Muscle of arm (tissue), 12 donors: Measurements from ENCODE around the gene TMEM14A. TPM values are rescaled to one million over a fixed set of nuclear protein-coding genes. Genes with fewer than 3 reads are reported as not detected.
"Not testable (repeated sequence)": the region's sequence is repeated elsewhere in the genome, so short reads cannot be mapped to it uniquely, and the experiment has no call there.

Source experiments
- DNase-seq: peaks from one replicate; pipeline ENCODE4 v3.0.0-alpha.2; 2013
- polyA plus RNA-seq, 12 donors: library from polyadenylated mRNA; unstranded; fragments of 120-200 nt; gene quantifications; one replicate each; pipeline ENCODE4 v1.2.1, GENCODE V29; 2013; ENCODE audit not compliant: insufficient read length in 12 of 12

The TMEM14A gene
- polyA plus RNA-seq, 12 donors: 11.4 to 32.2 (median 18.8) TPM; not detected in 1

DNA sequence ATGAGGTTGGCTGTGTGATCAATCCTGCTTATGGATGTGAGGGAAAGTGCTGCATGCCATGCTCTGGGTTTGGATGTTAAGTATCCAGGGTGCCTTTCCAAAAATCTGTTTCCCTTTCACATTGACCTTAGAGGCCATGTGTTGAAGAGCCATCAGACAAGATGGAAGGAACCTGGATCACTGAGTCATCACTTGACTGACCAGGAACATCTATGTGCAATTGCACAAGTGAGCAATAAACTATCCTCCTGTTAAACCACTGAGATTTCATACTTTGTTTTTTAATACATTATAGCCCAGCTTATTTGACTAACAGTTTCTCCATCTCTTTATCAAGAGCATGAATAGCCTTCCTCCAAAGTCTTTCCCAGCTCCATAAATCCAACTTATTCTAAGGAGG lies 17.8 kb upstream of the TMEM14A start:
- no peak for DNase-seq

DNA sequence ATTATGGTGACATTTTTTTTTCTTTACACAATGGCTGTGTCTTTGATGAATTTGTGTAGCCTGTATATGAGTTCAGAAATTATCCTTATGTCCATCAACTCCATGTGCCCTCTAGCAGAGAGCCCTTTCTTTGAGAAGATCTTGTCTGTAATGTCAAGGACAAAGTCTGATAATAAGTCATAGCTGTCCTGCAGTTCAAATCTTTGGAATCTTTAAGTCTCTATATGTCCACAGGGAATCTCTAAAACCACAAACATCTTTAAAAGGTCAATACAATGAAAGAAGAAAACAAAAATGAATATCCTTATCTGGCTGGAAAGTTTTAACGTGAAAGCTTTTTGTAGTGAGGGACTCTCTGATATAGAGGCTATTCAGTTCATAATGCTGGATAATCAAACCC lies 16.9 kb upstream of the TMEM14A start:
- DNase-seq: no peak

DNA sequence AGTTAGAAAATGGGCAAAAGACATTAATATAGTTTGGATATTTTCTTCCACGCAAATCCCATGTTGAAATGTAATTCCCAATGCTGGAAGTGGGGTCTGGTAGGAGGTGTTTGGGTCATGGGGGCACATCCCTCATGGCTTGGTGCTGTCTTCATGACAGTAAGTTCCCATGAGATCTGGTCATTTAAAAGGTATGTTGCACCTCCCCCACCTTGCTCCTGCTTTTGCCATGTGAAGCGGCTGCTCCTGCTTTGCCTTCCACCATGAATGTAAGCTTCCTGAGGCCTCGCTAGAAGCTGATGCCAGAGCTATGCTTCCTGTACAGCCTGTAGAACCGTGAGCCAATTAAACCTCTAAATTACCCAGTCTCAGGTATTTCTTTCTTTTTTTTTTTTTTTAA lies 16.3 kb upstream of the TMEM14A start:
- no peak for DNase-seq

DNA sequence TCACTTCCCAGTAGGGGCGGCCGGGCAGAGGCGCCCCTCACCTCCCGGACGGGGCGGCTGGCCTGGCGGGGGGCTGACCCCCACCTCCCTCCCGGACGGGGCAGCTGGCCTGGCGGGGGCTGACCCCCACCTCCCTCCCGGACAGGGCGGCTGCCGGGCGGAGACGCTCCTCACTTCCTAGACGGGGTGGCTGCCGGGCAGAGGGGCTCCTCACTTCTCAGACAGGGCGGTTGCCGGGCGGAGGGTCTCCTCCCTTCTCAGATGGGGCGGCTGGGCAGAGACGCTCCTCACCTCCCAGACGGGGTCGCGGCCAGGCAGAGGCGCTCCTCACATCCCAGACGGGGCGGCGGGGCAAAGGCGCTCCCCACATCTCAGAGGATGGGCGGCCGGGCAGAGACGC lies 15.0 kb upstream of the TMEM14A start:
- DNase-seq: not testable (repeated sequence)

DNA sequence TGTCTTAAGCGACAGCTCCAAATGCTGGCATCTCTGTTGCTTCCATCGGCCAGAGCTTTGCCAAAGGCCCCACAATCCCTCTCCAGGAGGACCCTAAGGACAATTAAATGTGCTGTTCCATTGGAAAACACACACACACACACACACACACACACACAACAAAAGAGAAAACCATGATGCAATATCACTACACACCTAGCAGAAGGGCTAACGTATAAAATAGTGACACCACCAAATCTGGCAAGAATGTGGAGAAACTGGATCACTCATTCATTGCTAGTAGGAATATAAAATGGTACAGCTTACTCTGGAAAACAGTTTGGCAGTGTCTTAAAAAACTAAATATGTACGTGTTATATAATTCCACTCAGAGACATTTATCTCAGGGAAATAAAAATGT lies 13.0 kb upstream of the TMEM14A start:
- DNase-seq: no peak

DNA sequence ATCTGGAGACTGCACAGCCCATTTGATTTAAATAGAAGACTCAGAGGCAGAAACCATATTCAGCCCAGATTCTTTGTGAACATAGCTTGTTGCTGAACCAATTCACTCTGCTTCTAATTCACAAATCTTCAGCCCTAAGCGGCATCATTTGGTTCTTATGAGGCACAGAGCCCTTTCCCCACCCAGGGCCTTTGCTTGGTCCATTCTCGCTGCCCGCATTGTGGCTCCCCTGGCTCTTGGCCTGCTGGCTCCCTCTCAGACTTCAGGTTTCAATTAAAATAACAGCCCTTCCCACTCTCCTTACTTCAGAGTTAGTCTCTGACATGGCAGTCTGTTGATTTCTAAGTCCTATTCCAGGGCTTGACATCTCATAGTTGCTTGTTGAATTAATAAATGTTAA lies 9.4 kb upstream of the TMEM14A start:
- no peak for DNase-seq

DNA sequence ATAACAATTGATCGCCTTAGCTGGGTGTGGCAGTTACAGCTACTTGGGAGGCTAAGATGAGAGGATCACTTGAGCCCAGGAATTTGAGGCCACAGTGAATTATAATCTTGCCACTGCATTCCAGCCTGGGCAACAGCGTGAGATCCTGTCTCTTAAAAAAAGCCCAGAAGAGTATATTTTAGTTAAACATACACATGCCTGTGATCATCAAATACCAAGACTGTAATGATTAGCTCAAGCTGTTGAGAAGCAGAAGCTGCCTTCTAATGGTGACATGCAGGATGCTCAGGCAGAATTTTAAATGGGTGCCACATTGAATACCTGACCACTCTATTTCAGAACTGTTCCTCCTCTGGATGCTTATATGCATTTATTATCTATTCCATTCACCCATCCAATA lies 8.9 kb upstream of the TMEM14A start:
- no peak for DNase-seq

DNA sequence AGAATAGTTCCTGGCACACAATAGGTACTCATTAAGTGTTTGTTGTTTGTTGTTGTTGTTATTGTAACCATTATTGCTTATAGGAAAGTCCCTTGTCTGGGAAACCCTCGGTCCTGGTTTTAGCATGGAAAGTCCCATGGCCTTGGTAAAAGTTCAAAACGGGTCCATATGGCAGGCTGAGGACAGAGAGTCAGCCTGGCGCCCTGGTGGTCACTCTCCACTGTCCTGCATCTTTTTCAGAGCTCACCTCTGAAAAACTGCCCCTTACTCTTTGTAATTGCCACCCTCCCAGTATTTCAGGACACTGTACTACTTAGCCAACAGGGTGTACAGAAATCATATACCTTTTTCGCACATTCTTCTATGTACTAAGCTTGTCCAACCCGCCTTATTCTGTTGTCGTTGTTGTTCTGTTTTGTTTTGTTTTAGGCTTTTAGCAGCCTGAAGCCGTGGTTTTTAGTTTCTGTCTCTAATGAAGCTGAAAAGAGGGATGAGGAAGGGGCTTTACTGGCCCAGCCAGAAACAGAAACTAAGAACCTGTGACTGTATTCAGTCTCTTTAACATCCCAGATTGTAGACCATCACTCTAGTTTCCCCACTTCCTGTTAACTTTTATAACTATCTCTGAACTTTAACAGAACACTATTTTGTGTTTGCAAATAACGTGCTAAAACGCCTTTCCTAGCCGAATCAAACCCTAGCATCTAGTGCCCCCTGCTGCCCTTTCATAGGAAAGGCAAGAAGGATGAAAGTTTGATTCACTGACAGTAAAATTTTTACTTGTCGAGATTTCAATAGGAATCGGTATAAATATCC lies 7.6 kb upstream of the TMEM14A start:
- peak; percentile 87 for DNase-seq

DNA sequence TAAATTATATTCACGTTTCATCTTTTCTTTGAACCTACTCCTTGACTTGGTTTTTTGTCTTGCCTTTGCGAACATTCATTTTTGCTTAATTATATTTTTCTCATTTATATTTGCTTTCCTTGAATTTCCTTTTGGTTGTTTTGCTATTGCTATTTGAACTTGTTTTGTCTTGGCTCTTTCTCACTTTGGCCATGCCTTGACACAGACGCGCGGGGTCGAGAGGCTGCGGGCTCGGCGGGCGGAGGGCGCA lies 7.1 kb upstream of the TMEM14A start:
- no peak for DNase-seq

DNA sequence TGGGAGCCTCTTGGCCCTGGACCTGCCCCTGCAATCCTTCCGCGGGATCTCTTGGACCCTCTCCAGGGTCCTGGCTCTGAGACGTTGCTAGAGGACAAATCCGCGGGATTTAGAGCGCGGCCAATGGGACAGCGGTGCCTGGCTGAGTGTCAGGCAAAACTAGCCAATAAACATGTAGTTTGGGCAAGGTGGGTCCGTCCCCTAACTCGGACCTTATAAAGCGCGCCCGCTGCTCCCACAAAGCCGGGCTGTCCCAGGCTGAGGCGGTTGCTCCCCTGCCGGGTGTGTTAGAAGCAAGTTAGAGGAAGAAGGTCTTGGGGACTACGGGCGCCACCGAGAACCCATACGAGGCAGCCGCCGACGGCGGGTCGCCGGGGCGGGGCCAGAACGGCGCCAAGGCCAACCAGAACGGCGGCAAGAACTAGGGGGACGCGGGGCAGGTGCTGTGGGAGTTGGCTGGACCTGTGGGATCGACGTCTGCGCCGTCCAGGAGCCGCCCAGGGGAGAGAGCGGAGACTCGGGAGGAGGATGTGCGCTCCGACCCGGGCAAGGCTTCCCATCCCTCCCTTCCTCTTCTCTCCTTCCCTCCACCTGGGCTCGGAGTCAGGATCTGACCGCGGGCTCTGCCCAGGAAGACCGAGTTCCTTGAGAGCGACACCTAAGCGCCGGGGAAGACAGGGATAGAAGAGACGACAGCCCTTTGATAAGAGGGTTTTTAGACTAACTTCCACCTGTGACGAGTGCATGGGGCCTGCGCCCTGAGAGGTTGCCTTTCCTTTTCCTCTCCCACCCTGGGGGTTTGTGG lies 6.5 kb upstream of the TMEM14A start:
- peak; percentile 93 for DNase-seq

DNA sequence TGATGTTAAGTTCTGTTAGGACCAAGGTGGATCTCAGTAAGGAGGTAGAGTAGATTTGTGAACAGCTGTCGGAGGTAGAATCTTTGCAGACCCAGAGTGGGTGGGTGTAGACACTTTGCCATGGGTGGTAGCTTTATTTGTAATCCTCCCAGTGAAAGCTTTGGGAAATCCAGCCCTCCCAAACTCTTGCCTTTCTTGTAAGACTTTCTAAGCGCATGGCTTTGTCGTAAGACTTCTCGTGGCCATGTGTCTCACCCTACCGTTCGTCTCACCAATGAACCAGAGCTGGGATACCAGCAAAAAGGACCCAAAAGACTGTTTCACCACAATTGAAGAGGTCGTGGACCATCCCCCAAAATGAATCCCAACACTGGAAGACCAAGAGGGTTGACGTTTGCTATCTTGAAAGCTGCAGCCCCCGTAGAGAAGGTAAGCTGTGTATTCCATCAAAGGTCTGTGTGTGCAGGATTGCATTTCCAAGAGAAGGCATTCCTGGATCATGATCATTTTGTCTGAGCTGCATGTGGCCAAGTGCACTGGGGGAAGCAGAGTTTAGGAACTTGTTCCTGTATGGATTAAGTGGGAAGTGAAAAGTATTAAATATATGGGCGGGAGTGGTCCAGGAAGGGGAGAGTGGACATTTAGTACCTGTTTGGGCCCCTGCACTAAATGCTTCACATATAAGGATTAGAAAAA lies 5.8 kb upstream of the TMEM14A start:
- no peak for DNase-seq

DNA sequence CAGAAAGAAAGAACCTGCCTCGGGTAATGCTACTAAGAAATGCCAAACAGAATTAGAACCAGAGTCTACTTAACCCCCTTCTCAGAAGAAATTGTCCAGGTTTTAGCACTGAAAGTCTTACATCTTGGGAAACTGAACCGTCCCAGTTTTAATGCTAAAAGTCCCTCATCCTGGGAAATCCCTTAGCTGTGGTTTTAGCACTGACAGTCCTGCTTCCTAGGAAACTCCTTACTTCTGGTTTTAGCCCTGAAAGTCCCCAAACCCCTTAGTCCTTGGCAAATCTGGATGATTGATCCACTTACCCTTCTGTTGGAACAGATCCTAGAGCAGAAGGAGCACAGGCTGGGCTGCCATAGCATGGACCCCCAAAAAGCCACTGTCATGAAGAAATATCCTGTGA lies 4.8 kb upstream of the TMEM14A start:
- DNase-seq: no peak

DNA sequence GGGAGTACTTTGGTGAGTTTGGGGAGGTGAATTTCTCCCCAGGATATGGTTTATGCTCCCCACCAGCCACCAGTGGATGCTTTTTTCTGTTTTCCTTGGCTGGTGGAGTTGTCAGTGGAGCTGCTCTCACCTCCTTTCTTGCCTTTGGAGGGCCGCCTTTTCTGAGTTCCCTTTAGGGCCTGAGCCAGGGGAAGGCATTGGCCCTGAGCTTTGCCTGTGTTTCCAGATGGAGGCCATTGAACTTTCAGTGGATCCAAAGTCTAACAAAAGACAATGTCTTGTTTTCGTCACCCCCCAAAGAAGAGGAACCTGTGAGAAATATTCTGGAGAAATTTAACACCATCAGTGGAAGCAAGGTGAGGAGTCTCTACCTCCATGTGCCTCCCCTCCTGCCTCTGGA lies 4.4 kb upstream of the TMEM14A start:
- no peak for DNase-seq

DNA sequence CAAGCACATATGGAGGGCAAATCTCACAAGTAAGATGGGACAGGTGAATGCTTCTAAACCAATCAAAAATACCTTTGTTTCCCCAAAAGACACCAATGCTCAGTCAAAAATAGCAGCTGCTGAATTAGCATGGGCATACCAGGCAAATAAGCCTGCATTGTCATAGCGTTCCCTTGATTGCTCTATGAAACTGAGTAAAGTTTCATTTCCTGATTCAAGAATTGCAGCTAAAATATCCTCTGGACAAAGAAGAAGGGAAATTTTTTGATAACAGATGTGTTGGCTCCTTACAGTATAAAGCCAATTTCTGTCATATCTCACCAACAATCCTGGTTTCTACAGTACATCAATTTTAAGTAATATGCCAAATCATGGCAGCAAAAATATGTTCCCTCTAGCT lies 3.3 kb upstream of the TMEM14A start:
- DNase-seq: no peak

DNA sequence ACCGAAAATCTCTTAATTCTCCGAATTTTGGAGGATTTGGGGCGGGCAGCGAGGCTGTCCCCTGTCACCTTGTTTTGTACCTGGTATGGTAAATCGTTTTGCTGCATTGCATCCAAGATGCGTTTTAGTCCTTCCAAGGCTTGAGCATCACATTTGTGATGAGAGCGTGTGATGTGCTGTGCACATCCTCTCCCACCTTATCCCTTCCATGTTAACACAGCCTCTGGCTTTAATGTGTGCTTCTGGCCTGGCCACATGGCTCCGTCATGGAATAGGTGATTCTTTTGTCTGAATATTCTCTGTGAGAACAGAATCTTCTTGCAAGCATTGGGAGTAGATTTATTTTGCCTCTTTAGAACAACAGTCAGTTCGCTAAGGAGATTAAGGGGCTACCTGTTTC lies 763 bp downstream of the TMEM14A start:
- DNase-seq: no peak

DNA sequence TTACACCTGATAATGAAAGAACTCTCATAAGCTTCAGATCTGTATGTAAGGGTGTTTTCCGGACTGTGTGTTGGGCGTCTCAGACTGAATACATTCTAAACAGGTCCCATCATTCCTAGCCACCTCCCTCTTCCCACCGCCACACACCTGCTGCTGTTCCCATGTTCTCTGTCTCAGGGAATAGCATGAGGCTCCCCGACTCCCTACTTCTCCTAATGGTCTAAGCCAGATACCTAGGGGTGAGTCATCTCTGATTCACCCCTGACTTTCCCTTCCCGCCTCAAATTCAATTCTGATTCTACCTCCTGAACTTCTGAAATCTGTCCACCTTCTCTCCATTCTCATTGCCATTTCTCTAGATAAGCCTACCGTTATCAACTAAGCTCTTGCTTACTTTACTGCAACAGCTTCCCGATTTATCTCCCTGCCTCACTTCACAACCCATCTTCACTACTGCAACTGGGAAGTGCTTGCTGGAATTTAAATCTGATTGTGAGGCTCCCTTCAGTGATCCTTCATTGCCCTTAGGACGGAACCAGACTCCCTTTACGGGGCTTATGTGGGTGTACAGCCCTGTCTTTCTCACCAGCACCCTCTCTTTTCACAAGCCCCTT lies 1.6 kb downstream of the TMEM14A start:
- DNase-seq: no peak

DNA sequence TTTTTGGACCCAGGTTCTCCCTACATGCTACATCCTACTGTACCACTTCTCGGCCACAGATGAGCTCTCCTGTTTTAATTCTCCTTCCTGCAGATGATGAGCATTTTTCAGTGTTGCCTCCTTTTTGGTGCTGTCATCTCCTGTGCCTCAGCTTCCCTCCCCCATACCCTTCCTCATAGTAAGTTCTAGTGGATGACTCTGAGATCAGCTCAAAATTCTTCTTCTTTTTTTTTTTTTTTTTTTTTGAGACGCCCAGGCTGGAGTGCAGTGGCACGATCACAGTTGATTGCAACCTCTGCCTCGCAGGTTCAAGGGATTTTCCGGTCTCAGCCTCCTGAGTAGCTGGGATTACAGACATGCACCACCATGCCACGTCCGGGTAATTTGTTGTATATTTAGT lies 3.8 kb downstream of the TMEM14A start:
- no peak for DNase-seq

DNA sequence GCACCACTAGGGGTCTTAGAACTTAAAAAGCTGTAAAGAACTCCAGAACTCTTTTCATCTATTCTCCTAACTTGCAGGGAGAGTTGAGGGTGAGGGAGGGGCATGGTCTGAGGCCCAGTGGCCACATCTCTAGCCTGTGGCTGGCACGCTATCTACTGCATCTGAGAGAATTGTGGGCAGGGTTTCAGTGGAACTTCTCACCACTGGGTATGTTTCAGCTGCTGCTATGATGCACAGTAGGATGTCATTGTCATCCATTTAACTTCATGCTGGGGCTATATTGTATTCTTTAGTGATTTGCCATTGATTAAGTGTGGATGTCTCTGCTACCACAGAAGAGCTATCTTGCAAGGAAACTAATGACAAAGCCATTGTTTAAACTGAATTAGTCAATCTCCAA lies 4.5 kb downstream of the TMEM14A start:
- DNase-seq: no peak

DNA sequence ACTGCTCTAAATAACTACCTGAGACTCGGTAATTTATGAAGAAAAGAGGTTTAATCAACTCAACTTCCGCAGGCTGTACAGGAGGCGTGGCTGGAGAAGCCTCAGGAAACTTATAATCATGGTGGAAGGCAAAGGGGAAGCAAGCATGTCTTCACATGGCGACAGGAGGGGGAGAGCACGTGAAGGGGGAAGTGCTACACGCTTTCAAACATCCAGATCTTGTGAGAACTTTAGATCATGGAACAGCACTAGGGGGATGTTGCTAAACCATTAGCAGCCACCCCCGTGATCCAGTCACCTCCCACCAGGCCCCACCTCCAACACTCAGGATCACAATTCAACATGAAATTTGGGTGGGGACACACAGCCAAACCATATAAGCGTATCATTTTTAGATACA lies 5.7 kb downstream of the TMEM14A start:
- not testable (repeated sequence) for DNase-seq

DNA sequence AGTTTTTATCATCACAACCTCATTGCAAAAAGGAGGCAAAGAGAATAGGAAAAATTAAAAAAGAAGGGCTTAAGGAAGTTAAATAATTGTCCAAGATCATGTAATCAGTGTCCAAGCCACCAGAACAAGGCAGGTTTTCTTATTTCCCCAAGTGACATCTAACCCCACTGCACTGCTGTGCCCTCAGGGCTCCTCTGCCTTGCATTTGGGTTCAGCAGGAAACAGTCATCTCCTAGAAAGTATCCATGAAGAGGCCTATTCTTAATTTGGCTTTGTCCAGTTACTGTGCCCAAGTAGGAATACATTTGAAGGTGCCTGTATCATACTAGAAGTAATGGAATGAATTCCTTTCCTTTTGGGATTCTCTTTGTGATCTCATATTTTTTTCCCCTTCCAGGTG lies 10.5 kb downstream of the TMEM14A start:
- DNase-seq: no peak

DNA sequence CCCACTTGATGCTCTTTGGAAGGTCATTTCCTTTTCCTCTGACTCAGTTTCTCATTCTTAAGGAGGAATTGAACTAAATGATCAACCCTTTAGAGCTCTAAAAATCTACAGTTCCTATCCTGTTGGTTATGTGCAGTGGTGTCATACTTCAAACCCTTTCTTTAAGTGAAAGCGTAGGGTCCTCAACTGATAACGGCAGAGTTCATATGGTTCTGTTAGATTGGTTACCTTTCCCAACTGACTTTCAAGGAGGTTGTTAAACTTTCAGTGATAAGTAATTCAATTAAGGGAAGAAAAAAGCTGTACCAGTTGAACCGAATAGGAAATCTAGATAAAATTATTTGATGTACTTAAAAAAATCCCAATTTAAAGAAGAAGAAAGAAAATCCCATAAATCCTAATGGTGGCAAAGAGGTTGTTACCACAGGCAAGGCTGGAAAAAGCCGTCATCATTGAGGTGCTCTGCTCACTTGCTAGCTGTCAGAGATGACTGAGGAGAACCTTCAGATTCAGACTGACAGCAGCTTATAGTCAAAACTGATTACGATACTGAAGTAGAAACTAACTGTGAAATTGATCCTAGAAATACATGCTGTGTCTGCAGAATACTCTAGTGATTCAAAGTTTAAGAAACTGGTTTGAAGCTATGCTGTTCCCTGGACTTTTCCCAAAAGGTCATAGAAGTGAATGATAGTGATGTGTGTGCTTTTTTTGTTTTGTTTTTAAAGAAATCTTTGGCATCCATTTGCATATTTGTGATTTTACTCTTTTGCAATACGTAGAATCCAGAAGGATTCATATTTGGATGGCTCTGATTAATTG lies 16.2 kb downstream of the TMEM14A start:
- no peak for DNase-seq

DNA sequence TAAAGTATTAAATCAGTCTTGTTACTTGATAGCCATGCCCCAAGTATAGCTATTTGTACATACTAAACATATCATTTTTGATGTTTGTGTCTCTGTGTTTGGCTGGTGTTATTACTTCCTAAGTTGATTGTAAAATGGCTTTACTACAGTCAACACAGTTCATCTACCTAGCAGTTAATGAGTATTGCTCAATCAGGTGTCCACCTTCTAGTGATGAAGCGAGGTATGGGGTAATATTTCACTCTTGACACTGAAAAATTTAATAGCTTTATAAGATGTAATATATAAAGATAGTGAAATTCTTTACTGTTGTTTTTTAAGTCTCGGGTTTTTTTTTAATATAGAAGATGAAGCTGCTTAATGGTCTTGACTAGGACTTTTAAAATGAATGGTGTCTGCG lies 18.9 kb downstream of the TMEM14A start:
- no peak for DNase-seq
